DOHH2 (cell line): ENCODE measurements around the gene MYD88.

Source experiments
- CTCF ChIP-seq: fragments of 200-600 bp; sonication (generic); IDR thresholded peaks from one replicate; pipeline ENCODE4 v1.5.1; 2014; ENCODE audit warnings: antibody characterized with exemption, mild to moderate bottlenecking, low read depth, low read length; ENCODE audit not compliant: poor library complexity, severe bottlenecking
- EZH2phosphoT487 ChIP-seq: fragments of 200-600 bp; sonication (generic); IDR thresholded peaks from 2 replicates; pipeline ENCODE4 v1.6.1; 2017; ENCODE audit warnings: borderline replicate concordance, mild to moderate bottlenecking, antibody characterized with exemption, low read length, moderate library complexity, mixed read lengths

- TF ChIP-seq CTCF (no peak), EZH2phosphoT487 (no peak)
Observed at GRCh38 chr3:38169027-38169317, 30.5 kb downstream of the MYD88 start.
